NB4 (cell line): ENCODE results near the gene NLRP6.

ENCODE experiments used
- DNase-seq: peaks from one replicate; pipeline ENCODE4 v3.0.0; 2010; ENCODE audit warnings: low read depth
- H3K4me3 ChIP-seq: one replicate; pipeline ENCODE4 v1.5.1; 2011; ENCODE audit warnings: mild to moderate bottlenecking, low read depth, low read length, moderate library complexity
- CTCF ChIP-seq: IDR thresholded peaks from one replicate; pipeline ENCODE4 v1.5.1; 2012; ENCODE audit warnings: low read depth, low read length
- MAX ChIP-seq: IDR thresholded peaks from 2 replicates; pipeline ENCODE4 v1.6.1; 2011; ENCODE audit warnings: low read depth, low read length
- MYC ChIP-seq: IDR thresholded peaks from 2 replicates; pipeline ENCODE4 v1.6.1; 2011; ENCODE audit warnings: low read depth, low read length
- POLR2A ChIP-seq: IDR thresholded peaks from 2 replicates; pipeline ENCODE4 v1.6.1; 2011; ENCODE audit warnings: mild to moderate bottlenecking; ENCODE audit not compliant: insufficient read length; ENCODE audit errors: extremely low read depth

Gene NLRP6

DNA sequence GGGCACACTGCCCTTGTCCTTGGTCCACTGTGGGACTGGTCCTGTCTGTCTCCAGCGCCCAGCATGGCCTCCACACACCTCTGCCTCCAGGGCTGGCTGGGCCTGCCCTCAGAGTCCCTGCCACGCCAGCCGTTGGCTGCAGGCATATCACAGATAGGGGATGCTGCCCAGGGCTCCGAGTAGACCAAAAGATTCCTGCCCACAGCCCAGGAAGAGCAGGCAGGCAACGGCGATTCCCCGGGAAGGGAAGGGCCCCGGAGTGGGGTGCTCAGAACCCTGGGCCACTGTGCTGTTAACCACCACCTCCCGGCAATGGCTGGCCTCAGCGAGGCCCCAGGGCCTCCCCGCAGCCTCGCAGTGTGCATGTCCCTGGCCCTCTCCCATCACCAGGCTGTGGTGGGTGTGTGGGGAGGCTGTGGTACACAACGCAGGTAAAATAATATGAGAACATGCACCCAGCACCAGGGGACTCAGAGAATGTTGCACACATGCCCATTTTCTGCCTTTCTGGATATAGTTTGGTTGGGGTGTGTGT lies 18.9 kb downstream of the NLRP6 start:
- DNase-seq: no peak
- H3K4me3 ChIP-seq: no peak overlapping the region
- TF ChIP-seq MYC (no peak), POLR2A (no peak), MAX (no peak), CTCF (no peak)

DNA sequence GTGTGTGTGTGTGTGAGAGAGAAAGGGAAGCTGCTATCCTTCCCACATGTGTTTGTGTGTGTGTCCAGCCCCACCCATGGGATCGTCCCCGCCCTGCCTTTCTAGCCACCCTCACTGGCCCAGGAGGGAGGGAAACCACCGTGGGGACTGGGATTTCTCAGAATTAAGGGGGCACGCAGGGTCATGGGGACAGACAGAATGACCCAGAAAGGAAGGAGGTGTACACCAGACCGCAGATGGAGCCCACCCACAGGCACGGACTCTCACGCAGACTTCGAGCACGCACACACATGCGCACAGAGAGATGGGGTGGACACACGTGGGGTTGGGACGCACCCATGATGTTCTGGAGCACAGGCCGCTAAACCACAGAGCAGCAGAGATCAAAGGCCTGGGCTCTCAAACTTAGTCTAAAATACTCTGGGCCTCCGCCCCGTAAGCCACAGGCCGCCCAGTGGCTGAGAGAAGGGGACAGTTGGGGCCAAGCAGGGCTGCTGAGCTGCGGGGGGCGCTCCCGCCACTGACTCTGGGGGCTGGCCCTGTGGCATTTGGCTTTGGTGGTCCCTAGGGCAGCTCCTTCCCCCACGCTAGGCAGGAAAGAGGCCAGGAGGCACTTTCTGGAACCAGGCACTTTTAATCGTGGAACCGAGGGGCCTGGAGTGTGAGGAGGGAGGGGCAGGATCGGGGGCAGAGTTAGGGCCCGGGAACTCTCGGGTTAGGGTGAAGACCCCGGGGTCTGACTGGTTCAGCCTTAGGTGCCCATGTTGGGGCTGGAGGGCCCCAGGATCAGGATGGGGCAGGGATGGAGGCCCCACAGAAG lies 19.6 kb downstream of the NLRP6 start:
- TF ChIP-seq MAX (no peak), MYC (no peak), POLR2A (no peak), CTCF (no peak)
- DNase-seq: no peak
- H3K4me3 ChIP-seq: no peak overlapping the region

DNA sequence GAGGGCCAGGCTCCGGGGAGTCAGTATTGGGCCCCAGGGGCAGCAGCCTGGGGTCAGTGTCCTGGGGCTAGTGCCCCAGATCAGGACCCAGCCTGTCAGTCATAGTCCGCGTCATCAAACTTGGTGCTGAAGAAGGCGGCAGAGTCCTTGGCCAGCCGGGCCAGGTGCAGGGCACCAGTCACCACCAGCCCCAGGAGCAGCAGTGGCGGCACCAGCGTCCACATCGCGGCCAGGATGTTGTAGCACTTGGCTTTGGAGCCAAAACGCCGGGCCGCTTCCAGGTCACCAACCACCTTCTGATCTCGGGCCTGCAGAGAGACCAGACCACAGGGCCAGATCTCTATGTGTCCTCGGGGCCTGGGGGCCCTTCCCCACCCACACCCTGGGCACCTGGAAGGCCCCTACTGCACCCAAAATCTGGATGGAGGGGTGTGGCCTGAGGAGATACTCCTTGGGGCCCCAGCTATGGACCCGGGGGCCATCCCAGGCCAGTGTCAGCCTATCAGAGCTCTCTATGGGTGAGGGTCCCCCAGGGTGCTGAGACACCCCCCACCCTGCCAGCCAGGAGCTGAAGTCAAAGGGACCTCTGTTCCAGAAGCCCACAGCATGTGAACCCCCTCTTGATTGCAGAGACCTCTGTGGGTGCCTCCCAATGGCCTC lies 20.3 kb downstream of the NLRP6 start:
- H3K4me3 ChIP-seq: no peak overlapping the region
- TF ChIP-seq MAX (no peak), CTCF (no peak), POLR2A (no peak), MYC (no peak)
- no peak for DNase-seq

DNA sequence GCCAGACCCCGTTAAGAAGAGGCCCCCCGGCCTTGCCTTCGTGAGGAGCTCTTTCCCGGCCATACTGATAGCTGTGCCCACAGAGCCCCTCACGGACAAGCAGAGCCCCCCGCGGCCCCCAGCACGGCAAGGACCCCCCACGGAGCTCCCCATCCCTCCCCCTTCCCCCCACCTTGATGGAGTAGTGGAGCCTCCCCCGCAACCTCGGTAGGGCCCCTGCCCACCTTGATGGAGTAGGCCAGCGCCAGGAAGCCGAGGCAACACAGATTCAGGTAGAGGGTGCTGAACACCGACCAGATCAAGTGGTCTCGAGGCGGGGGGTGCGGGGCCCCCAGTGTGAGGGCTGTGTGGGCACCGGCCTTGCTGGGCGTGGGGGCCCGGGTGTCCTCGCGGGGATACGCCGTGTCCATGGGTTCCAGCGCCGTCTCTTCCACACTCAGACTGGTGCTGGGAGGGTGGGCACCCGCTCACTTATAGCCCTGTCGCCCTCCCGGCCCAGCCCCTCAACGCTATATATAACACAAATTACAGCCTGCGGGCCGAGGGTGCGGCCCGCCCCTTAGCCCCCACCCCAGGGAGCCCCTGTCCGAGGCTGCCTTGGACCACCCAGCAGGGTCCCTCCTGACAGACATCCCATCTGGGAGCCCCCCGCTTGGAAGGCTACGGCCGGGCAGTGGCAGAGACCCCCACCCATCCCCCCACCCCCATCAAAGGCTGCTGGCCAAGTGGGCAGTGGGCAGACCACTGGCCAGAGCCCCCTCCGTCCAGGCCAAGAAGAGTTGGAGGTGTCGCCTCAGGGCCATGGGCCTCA lies 21.1 kb downstream of the NLRP6 start, which contains the start of gene IFITM5:
Gene IFITM5 (minus strand): TSS at position 446 of the 811 bp plus-strand sequence. CDS start 36 bp downstream, at position 410.
- TF ChIP-seq MYC: no peak
- no peak for TF ChIP-seq POLR2A
- no peak for TF ChIP-seq MAX
- TF ChIP-seq CTCF: no peak
- DNase-seq: no peak
- no peak within 1 kb of the TSS for H3K4me3 ChIP-seq

DNA sequence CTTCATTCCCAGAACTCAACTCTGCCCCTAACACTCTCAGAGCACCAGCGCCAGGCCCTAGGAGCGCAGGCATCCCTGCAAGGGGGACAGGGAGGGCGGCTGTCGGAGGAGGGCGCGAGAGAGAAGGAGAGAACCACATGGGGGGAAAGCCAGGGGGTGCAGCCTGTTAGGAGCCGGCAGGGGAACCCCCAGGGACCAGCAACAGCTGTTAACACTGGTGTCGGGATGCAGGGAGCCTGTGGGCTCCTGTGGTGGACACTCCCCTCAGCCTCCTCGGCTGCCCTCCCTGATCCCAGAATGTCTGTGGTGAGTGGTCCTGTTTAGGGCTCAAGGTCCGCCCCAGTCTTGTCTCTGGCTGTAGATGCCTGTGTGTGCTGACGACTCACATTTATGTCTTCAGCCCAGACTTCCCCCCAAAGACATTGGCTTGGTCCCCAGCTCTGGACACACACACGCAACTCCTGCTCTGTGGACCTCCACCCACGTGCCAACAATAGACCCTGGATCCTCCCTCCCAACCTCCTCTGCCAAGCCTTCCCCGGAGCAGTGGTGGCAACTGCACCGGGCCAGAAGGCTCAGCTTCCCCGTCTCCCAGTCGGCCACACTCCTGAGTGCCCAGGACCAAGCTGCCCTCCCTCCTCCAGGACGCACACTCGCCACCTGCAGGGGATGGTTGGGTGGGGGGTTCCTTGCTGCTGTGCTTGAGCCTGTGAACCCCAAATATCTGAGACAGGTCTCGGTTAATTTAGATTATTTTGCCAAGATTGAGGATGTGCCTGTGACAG lies 21.9 kb downstream of the NLRP6 start:
- DNase-seq: no peak
- no peak overlapping the region for H3K4me3 ChIP-seq
- TF ChIP-seq MYC: no peak
- TF ChIP-seq MAX: no peak
- no peak for TF ChIP-seq POLR2A
- TF ChIP-seq CTCF: peak; percentile 9
